Measurements from ENCODE around the gene TMEM256. TPM values are rescaled to one million over a fixed set of nuclear protein-coding genes. Genes with fewer than 3 reads are reported as not detected.

TMEM256 gene
- total and polyA plus RNA-seq, 2 donors from 2014 or later: 55.8 to 389 TPM

DNA sequence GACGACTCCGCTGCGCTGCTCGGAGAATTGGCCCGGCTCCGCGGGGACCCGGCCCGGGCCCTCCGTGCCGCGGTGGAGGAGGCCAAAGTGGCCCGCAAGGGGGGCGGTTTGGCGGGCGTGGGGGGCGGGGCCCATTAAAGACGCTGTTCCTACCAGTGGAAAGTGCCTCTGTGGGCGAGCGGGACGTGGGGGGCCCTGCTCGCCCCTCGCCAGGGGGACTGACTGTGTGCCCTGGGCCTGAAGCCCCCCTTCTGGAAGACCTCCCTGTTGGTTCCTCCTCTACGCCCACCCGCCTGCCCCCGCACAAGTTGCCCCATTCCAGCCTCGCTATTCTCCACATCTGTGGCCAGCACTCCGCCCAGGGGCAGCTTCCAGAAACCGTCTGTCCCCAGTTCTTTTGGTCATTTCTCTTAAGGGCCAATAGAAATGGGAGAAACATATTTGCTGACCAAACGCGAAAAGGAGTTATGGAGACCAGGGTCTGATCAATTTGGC is 33.5 kb upstream of the TMEM256 start:
- Histone ChIP-seq H3K9me3 (ENCODE audit: control insufficient read depth in 2 of 3, insufficient read depth in 1 of 3, low read length in 3 of 3) (no peaks in the 10 kb centered on the region), H3K9ac (ENCODE audit: low read length in 3 of 3) (peak overlapping the region in 2 of 3 donors; percentile 26 to 48), H3K27me3 (ENCODE audit: control insufficient read depth, insufficient read depth, low read length) (peaks cover 7% of the 10 kb centered on the region), H3K36me3 (ENCODE audit: control insufficient read depth in 2 of 3, insufficient read depth in 3 of 3, low read length in 3 of 3) (no peaks in the 10 kb centered on the region), H3K27ac (ENCODE audit: low read depth in 2 of 2, low read length in 2 of 2) (peak overlapping the region; percentile 37 to 86), H3K4me3 (ENCODE audit: low read length in 3 of 3) (peak overlapping the region; percentile 42 to 79 (median 52)), H3K4me1 (ENCODE audit: control insufficient read depth in 2 of 3, insufficient read depth in 2 of 3, low read depth in 1 of 3, low read length in 3 of 3) (peaks cover 0 to 26% (median 5%) of the 10 kb centered on the region in 3 donors)
- intact Hi-C loops (cut with DNase I): no loop called here
- TF ChIP-seq, protein P1, sequence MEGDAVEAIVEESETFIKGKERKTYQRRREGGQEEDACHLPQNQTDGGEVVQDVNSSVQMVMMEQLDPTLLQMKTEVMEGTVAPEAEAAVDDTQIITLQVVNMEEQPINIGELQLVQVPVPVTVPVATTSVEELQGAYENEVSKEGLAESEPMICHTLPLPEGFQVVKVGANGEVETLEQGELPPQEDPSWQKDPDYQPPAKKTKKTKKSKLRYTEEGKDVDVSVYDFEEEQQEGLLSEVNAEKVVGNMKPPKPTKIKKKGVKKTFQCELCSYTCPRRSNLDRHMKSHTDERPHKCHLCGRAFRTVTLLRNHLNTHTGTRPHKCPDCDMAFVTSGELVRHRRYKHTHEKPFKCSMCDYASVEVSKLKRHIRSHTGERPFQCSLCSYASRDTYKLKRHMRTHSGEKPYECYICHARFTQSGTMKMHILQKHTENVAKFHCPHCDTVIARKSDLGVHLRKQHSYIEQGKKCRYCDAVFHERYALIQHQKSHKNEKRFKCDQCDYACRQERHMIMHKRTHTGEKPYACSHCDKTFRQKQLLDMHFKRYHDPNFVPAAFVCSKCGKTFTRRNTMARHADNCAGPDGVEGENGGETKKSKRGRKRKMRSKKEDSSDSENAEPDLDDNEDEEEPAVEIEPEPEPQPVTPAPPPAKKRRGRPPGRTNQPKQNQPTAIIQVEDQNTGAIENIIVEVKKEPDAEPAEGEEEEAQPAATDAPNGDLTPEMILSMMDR (IDR thresholded peaks at IDR 0.05; ENCODE audit: borderline replicate concordance, extremely low read depth, insufficient read depth): no peak
- DNase-seq: peak in 1 of 5 donors; percentile 81
- FAIRE-seq: no peak

DNA sequence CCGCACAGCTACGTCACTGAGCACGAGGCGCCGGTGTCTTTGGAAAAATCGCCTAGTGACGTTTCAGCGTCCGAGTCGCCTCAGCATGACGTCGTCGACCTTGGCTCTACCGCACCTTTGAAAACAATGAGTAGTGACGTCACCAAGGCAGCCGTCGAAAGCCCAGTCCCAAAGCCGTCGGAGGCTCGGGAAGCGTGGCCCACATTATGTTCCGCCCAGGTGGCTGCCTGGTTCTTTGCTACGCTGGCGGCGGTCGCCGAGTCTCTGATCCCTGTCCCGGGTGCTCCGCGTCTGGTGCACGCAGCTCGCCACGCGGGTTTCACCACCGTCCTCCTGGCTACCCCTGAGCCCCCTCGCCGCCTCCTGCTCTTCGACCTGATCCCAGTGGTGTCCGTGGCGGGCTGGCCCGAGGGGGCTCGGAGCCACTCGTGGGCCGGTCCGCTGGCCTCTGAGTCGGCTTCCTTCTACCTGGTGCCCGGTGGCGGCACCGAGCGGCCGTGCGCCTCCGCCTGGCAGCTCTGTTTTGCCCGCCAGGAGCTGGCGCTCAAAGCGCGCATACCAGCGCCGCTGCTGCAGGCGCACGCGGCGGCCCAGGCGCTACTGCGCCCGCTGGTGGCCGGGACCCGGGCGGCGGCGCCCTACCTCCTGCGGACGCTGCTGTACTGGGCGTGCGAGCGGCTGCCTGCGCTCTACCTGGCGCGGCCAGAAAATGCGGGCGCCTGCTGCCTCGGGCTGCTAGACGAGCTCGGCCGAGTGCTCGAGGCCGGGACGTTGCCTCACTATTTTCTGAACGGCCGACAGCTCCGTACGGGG is 32.9 kb upstream of the TMEM256 start:
- peak overlapping the region; percentile 21 to 79 (median 78) for H3K4me3 ChIP-seq (ENCODE audit: low read length in 3 of 3)
- H3K36me3 ChIP-seq (ENCODE audit: control insufficient read depth in 2 of 3, insufficient read depth in 3 of 3, low read length in 3 of 3): no peaks in the 10 kb centered on the region
- peak overlapping the region; percentile 78 to 86 for H3K27ac ChIP-seq (ENCODE audit: low read depth in 2 of 2, low read length in 2 of 2)
- H3K9ac ChIP-seq (ENCODE audit: low read length in 3 of 3): peak overlapping the region in 2 of 3 donors; percentile 24 to 32
- H3K27me3 ChIP-seq (ENCODE audit: control insufficient read depth, insufficient read depth, low read length): peaks cover 7% of the 10 kb centered on the region
- H3K9me3 ChIP-seq (ENCODE audit: control insufficient read depth in 2 of 3, insufficient read depth in 1 of 3, low read length in 3 of 3): no peaks in the 10 kb centered on the region
- TF ChIP-seq, protein P1 (IDR thresholded peaks at IDR 0.05; ENCODE audit: borderline replicate concordance, extremely low read depth, insufficient read depth): peak; percentile 93
- H3K4me1 ChIP-seq (ENCODE audit: control insufficient read depth in 2 of 3, insufficient read depth in 2 of 3, low read depth in 1 of 3, low read length in 3 of 3): peaks cover 0 to 26% (median 5%) of the 10 kb centered on the region in 3 donors
- FAIRE-seq (no peak), DNase-seq (peak; percentile 87 to 94 (median 91))
- intact Hi-C loops (cut with DNase I): no loop called here

DNA sequence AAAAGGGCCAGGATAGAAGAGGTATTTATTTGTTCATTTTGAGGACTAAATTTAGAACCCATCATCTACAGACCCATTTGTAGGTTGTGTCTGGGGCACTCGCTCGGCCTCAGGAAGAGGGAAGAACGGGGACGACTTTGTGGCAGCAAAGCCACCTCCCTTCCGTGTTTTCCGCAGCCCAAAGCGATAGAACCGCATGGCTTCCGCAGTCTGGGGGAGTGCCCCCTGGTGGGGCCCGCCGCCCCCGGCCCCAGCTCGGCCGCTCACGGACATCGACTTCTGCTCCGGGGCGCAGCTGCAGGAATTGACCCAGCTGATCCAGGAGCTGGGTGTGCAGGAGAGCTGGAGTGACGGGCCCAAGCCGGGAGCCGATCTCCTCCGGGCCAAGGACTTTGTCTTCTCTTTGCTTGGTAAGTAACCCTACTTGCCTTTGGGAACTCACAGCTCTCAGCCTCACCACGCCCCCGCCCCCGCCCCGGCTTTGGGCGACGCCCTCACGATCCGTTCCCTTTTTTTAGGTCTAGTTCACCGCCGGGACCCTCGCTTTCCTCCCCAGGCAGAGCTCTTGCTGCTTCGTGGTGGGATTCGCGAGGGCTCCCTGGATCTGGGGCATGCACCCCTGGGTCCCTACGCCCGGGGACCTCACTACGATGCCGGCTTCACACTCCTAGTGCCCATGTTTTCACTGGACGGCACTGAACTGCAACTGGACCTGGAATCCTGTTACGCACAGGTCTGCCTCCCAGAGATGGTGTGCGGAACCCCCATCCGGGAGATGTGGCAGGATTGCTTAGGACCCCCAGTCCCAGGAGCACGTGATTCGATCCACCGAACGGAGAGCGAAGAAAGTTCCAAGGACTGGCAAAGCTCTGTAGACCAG is 32.0 kb upstream of the TMEM256 start:
- DNase-seq (peak in 4 of 5 donors; percentile 48 to 87 (median 60)), FAIRE-seq (no peak)
- H3K4me3 ChIP-seq (ENCODE audit: low read length in 3 of 3): peak overlapping the region; percentile 63 to 79 (median 78)
- peaks cover 0 to 26% (median 5%) of the 10 kb centered on the region in 3 donors for H3K4me1 ChIP-seq (ENCODE audit: control insufficient read depth in 2 of 3, insufficient read depth in 2 of 3, low read depth in 1 of 3, low read length in 3 of 3)
- no peaks in the 10 kb centered on the region for H3K36me3 ChIP-seq (ENCODE audit: control insufficient read depth in 2 of 3, insufficient read depth in 3 of 3, low read length in 3 of 3)
- peak overlapping the region; percentile 78 to 86 for H3K27ac ChIP-seq (ENCODE audit: low read depth in 2 of 2, low read length in 2 of 2)
- no peaks in the 10 kb centered on the region for H3K9me3 ChIP-seq (ENCODE audit: control insufficient read depth in 2 of 3, insufficient read depth in 1 of 3, low read length in 3 of 3)
- intact Hi-C loops (cut with DNase I): no loop called here
- TF ChIP-seq, protein P1 (IDR thresholded peaks at IDR 0.05; ENCODE audit: borderline replicate concordance, extremely low read depth, insufficient read depth): no peak
- peak overlapping the region; percentile 24 to 32 (median 27) for H3K9ac ChIP-seq (ENCODE audit: low read length in 3 of 3)
- peaks cover 7% of the 10 kb centered on the region for H3K27me3 ChIP-seq (ENCODE audit: control insufficient read depth, insufficient read depth, low read length)

Measured in kidney (tissue), 14 donors.